Measurements from ENCODE around the gene TMTC1. TPM values are rescaled to one million over a fixed set of nuclear protein-coding genes. Genes with fewer than 3 reads are reported as not detected.

The TMTC1 gene
- not detected for polyA plus RNA-seq (2012; ENCODE audit: insufficient read length, low read depth)

DNA sequence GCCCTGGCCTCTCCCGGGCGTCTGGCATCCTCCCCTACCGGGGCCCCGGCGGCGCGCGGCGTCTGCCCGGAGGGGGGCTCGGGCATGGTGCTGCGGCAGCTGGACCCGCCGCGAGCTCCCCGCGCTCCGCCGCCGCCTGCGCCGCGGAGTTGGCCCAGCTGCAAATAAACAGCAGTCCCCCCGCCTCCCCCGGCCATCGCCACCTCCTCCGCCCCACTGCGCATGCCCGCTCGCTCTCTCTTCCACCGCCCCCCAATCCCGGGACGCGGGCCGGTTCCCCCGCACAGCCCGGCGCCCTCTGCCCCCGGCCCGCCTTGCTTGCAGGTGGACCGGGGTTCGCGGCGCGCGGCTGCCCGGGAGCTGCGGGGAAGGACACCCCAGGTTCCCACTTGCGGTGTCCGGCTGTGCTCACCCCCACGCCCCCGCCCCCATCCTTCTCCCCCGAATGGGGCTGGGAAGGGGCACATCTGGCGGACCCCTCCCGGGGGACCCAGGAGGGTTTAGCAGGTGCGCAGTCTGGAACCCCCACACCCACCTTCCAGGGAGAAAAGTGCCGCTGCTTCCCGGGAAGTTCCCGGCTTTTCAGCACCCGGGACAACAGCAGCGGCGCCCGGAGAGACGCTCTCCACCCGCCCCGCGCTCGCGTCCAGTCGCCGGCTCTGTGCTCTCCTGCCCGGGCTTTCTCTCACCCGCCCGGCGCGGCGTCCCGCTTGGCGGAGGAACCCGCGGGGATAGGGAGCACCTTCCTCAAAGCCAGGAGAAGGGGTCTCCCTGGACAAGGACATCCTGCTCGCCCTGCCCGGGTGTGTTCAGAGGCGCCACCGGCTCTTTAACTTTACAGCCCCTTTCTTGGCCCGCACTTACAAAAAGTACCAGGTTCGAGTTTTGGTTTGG lies at the start of gene TMTC1:
Gene TMTC1 (minus strand): TSS at position 170 of the 894 bp plus-strand sequence. CDS start 191 bp downstream, outside the sequence.
- TF ChIP-seq, protein P1, sequence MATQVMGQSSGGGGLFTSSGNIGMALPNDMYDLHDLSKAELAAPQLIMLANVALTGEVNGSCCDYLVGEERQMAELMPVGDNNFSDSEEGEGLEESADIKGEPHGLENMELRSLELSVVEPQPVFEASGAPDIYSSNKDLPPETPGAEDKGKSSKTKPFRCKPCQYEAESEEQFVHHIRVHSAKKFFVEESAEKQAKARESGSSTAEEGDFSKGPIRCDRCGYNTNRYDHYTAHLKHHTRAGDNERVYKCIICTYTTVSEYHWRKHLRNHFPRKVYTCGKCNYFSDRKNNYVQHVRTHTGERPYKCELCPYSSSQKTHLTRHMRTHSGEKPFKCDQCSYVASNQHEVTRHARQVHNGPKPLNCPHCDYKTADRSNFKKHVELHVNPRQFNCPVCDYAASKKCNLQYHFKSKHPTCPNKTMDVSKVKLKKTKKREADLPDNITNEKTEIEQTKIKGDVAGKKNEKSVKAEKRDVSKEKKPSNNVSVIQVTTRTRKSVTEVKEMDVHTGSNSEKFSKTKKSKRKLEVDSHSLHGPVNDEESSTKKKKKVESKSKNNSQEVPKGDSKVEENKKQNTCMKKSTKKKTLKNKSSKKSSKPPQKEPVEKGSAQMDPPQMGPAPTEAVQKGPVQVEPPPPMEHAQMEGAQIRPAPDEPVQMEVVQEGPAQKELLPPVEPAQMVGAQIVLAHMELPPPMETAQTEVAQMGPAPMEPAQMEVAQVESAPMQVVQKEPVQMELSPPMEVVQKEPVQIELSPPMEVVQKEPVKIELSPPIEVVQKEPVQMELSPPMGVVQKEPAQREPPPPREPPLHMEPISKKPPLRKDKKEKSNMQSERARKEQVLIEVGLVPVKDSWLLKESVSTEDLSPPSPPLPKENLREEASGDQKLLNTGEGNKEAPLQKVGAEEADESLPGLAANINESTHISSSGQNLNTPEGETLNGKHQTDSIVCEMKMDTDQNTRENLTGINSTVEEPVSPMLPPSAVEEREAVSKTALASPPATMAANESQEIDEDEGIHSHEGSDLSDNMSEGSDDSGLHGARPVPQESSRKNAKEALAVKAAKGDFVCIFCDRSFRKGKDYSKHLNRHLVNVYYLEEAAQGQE (IDR thresholded peaks at IDR 0.05; ENCODE audit: insufficient read depth in 1 of 2, low read depth in 2 of 2, low read length in 2 of 2), result peak in 1 of 2 experiments; percentile 62; a peak in 1 of 4 replicates
- TF ChIP-seq SIN3A (IDR thresholded peaks at IDR 0.05; ENCODE audit: borderline replicate concordance, insufficient read depth, low read length), result no peak

DNA sequence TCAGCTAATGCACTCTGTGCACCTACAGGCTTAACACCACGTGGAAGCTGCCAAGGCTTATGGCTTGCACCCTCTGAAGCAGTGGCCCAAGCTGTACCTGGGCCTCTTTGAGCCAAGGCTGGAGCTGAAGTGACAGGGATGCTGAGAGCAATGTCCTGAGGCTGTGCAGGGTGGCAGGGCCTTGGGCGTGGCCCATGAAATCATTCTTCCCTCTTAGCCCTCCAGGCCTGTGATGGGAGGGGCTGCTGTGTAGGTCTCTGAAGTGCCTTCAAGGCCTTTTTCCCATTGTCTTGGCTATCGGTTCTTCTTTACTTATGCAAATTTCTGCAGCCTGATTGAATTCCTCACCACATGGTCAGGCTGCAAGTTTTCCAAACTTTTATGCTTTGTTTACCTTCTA lies 47.4 kb upstream of the TMTC1 start:
- no peak for TF ChIP-seq POLR2AphosphoS5 (IDR thresholded peaks at IDR 0.05; ENCODE audit: low read depth, low read length)
- TF ChIP-seq FOXP2 (optimal IDR thresholded peaks at IDR 0.05; ENCODE audit: borderline replicate concordance, extremely low read depth, extremely low read length, insufficient read depth), result no peak
- TF ChIP-seq TAF1 (IDR thresholded peaks at IDR 0.05; ENCODE audit: borderline replicate concordance, insufficient read depth, low read length), result no peak
- no peak for TF ChIP-seq SIN3A (IDR thresholded peaks at IDR 0.05; ENCODE audit: borderline replicate concordance, insufficient read depth, low read length)
- TF ChIP-seq, protein P1 (IDR thresholded peaks at IDR 0.05; ENCODE audit: insufficient read depth in 1 of 2, low read depth in 2 of 2, low read length in 2 of 2), result no peak

DNA sequence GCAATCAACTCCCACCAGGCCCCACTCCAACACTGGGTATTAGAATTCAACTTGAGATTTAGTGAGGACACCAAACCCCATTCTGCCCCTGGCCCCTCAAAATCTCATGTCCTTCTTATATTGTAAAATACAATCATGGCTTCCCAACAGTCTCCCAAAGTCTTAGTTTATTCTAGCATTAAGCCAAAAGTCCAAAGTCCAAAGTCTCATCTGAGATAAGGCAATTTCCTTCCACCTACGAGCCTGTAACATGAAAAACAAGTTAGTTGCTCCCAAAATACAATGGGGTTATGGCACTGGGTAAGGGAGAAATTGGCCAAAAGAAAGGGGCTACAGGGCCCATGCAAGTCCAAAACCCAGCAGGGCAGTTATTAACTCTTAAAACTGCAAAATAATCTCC lies 46.6 kb upstream of the TMTC1 start:
- no peak for TF ChIP-seq TAF1 (IDR thresholded peaks at IDR 0.05; ENCODE audit: borderline replicate concordance, insufficient read depth, low read length)
- TF ChIP-seq FOXP2 (optimal IDR thresholded peaks at IDR 0.05; ENCODE audit: borderline replicate concordance, extremely low read depth, extremely low read length, insufficient read depth), result no peak
- TF ChIP-seq POLR2AphosphoS5 (IDR thresholded peaks at IDR 0.05; ENCODE audit: low read depth, low read length), result no peak
- TF ChIP-seq, protein P1 (IDR thresholded peaks at IDR 0.05; ENCODE audit: insufficient read depth in 1 of 2, low read depth in 2 of 2, low read length in 2 of 2), result no peak
- TF ChIP-seq SIN3A (IDR thresholded peaks at IDR 0.05; ENCODE audit: borderline replicate concordance, insufficient read depth, low read length), result no peak

DNA sequence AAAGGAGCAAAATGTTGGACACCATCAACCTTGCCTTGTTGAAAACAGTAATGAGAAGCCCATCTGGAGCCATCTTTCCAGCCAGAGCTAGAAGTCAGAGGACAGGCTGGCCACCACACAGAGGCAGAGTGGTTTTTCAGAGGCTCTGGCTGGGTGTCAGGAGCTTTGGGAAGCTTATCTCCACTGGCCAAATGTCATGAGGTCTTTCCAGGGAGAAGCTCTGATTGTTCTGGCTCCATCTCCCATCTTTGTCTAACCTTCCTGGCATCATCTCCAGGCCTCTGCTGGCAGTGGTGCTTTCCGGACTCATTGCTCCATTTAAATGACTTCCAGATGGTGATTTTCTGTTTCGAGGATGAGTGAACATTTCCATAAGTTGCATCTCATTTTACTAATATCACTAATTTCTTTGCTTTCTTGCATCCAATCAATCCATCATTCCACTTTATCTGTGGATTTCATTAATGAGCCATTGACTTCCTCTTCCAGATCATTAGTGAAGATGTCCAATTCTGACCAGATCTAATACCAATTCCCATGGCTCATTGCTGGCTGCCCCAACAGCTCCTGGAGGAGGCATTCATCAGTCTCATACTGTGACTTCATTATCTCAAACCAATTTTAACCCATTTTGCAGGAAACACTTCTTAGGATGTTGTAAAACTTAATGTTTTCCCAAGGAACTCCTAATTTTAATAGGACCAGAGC lies 35.3 kb upstream of the TMTC1 start:
- TF ChIP-seq SIN3A (IDR thresholded peaks at IDR 0.05; ENCODE audit: borderline replicate concordance, insufficient read depth, low read length) (no peak), TAF1 (IDR thresholded peaks at IDR 0.05; ENCODE audit: borderline replicate concordance, insufficient read depth, low read length) (no peak), FOXP2 (optimal IDR thresholded peaks at IDR 0.05; ENCODE audit: borderline replicate concordance, extremely low read depth, extremely low read length, insufficient read depth) (no peak), POLR2AphosphoS5 (IDR thresholded peaks at IDR 0.05; ENCODE audit: low read depth, low read length) (no peak)
- TF ChIP-seq, protein P1 (IDR thresholded peaks at IDR 0.05; ENCODE audit: insufficient read depth in 1 of 2, low read depth in 2 of 2, low read length in 2 of 2), result no peak
